T-helper 17 cell (primary cell): ENCODE measurements around the gene TIGD7. TPM values are rescaled to one million over a fixed set of nuclear protein-coding genes. Genes with fewer than 3 reads are reported as not detected.

Experiments
- ATAC-seq: fragments of 150-1000 bp; cut with Tn5 transposase; 2 replicates; pipeline ENCODE4 v1.10.0; 2021; ENCODE audit warnings: mild to moderate bottlenecking, moderate library complexity
- DNase-seq, 3 donors: peaks; one replicate each; pipeline versions ENCODE4 v3.0.0 to v3.0.0-alpha.2; 2020 to 2021
- H3K9me3 ChIP-seq: one replicate; pipeline ENCODE4 v1.7.0; 2013; ENCODE audit warnings: low read length, mild to moderate bottlenecking; ENCODE audit not compliant: control insufficient read depth, poor library complexity, severe bottlenecking
- H3K27ac Mint-ChIP-seq: one replicate; pipeline ENCODE4 v1.8.0; 2022; ENCODE audit warnings: mild to moderate bottlenecking, moderate library complexity, mixed read lengths
- H3K27me3 Mint-ChIP-seq: one replicate; pipeline ENCODE4 v1.8.0; 2022; ENCODE audit warnings: mixed read lengths
- H3K36me3 Mint-ChIP-seq: one replicate; pipeline ENCODE4 v1.8.0; 2022; ENCODE audit warnings: low read depth, mixed read lengths
- H3K4me1 Mint-ChIP-seq: one replicate; pipeline ENCODE4 v1.8.0; 2022; ENCODE audit warnings: mild to moderate bottlenecking, mixed read lengths
- H3K4me3 Mint-ChIP-seq: one replicate; pipeline ENCODE4 v1.8.0; 2022; ENCODE audit warnings: mild to moderate bottlenecking, moderate library complexity, mixed read lengths
- total RNA-seq, 4 donors: library from RNA in 2 of 4; stranded (reverse) in 2 of 4; gene quantifications; one replicate each; pipeline ENCODE4 v1.2.3 and lab custom pipeline; 2022 to 2026

TIGD7 gene
- total RNA-seq (1 to 10 TPM; 1.9 TPM), total RNA-seq (lab: John Stamatoyannopoulos, UW) (5.6 to 15.2 reads per million in 2 donors)

GRCh38 chr16:3305109-3306068 is at the start of gene TIGD7, which contains the start of gene ZNF75A:
TSS of gene TIGD7 (minus strand) at chr16:3305430. CDS start at chr16:3300614, 4,816 bp downstream.
TSS of gene ZNF75A (plus strand) at chr16:3305497. CDS start at chr16:3308429, 2,932 bp downstream.
- ATAC-seq = peak; percentile 93
- Mint-ChIP-seq H3K36me3 (peaks cover 12% of the 10 kb centered on the region), H3K4me3 (peak within 1 kb of the TSS; percentile 80), H3K27me3 (no peaks in the 10 kb centered on the region), H3K4me1 (no peaks in the 10 kb centered on the region), H3K27ac (peak within 1 kb of the TSS; percentile 27)
- peaks cover 16% of the 10 kb centered on the region for H3K9me3 ChIP-seq
- DNase-seq = peak; percentile 66 to 68 (median 67)

GRCh38 chr16:3349175-3349574 is 43.9 kb upstream of the TIGD7 start:
- ATAC-seq (no peak), DNase-seq (no peak)
- Mint-ChIP-seq H3K36me3 (no peaks in the 10 kb centered on the region), H3K4me1 (peaks cover 3% of the 10 kb centered on the region), H3K27me3 (no peaks in the 10 kb centered on the region), H3K4me3 (no peak overlapping the region), H3K27ac (no peak overlapping the region)
- no peaks in the 10 kb centered on the region for H3K9me3 ChIP-seq

- no peaks in the 10 kb centered on the region for H3K27me3 Mint-ChIP-seq
- no peak for ATAC-seq
- H3K4me1 Mint-ChIP-seq = peaks cover 2% of the 10 kb centered on the region
- no peaks in the 10 kb centered on the region for H3K9me3 ChIP-seq
- H3K27ac Mint-ChIP-seq = no peak overlapping the region
- H3K36me3 Mint-ChIP-seq = no peaks in the 10 kb centered on the region
- no peak for DNase-seq
- H3K4me3 Mint-ChIP-seq = no peak overlapping the region
These were observed 43.4 kb upstream of the TIGD7 start for GRCh38 chr16:3348547-3349167.

- peak overlapping the region; percentile 2 for H3K4me3 Mint-ChIP-seq
- no peak overlapping the region for H3K27ac Mint-ChIP-seq
- no peaks in the 10 kb centered on the region for H3K36me3 Mint-ChIP-seq
- no peak for DNase-seq
- no peaks in the 10 kb centered on the region for H3K9me3 ChIP-seq
- ATAC-seq = no peak
- H3K27me3 Mint-ChIP-seq = no peaks in the 10 kb centered on the region
- no peaks in the 10 kb centered on the region for H3K4me1 Mint-ChIP-seq
These were observed 42.4 kb upstream of the TIGD7 start for GRCh38 chr16:3347586-3347985.

GRCh38 chr16:3346041-3346440 is 40.8 kb upstream of the TIGD7 start:
- Mint-ChIP-seq H3K4me3 (no peak overlapping the region), H3K4me1 (no peaks in the 10 kb centered on the region), H3K27ac (no peak overlapping the region), H3K27me3 (no peaks in the 10 kb centered on the region), H3K36me3 (no peaks in the 10 kb centered on the region)
- no peaks in the 10 kb centered on the region for H3K9me3 ChIP-seq
- no peak for ATAC-seq
- DNase-seq = no peak

- no peak overlapping the region for H3K4me3 Mint-ChIP-seq
These were observed 23.4 kb upstream of the TIGD7 start for GRCh38 chr16:3328643-3329042.

GRCh38 chr16:3328104-3328503 is 22.9 kb upstream of the TIGD7 start:
- Mint-ChIP-seq H3K27ac (no peak overlapping the region), H3K4me3 (no peak overlapping the region), H3K36me3 (no peaks in the 10 kb centered on the region), H3K4me1 (no peaks in the 10 kb centered on the region), H3K27me3 (no peaks in the 10 kb centered on the region)
- peaks cover 4% of the 10 kb centered on the region for H3K9me3 ChIP-seq
- no peak for DNase-seq
- ATAC-seq = no peak

More at GRCh38 chr16:3328643-3329042, 23.4 kb upstream of the TIGD7 start:
- no peaks in the 10 kb centered on the region for H3K4me1 Mint-ChIP-seq
- H3K36me3 Mint-ChIP-seq = no peaks in the 10 kb centered on the region
- no peak for ATAC-seq
- H3K27me3 Mint-ChIP-seq = no peaks in the 10 kb centered on the region
- DNase-seq = no peak
- H3K27ac Mint-ChIP-seq = no peak overlapping the region
- peaks cover 4% of the 10 kb centered on the region for H3K9me3 ChIP-seq

GRCh38 chr16:3327514-3327913 is 22.3 kb upstream of the TIGD7 start:
- ATAC-seq = no peak
- Mint-ChIP-seq H3K27me3 (no peaks in the 10 kb centered on the region), H3K36me3 (no peaks in the 10 kb centered on the region), H3K4me1 (no peaks in the 10 kb centered on the region), H3K27ac (no peak overlapping the region), H3K4me3 (no peak overlapping the region)
- DNase-seq = no peak
- H3K9me3 ChIP-seq = peaks cover 4% of the 10 kb centered on the region

GRCh38 chr16:3321816-3322215 is 16.6 kb upstream of the TIGD7 start:
- ATAC-seq (no peak), DNase-seq (no peak)
- Mint-ChIP-seq H3K27me3 (no peaks in the 10 kb centered on the region), H3K4me1 (no peaks in the 10 kb centered on the region), H3K36me3 (peaks cover 5% of the 10 kb centered on the region), H3K27ac (no peak overlapping the region), H3K4me3 (no peak overlapping the region)
- H3K9me3 ChIP-seq = peaks cover 36% of the 10 kb centered on the region

GRCh38 chr16:3317315-3317999 is 12.2 kb upstream of the TIGD7 start:
- no peak overlapping the region for H3K27ac Mint-ChIP-seq
- no peaks in the 10 kb centered on the region for H3K4me1 Mint-ChIP-seq
- H3K36me3 Mint-ChIP-seq = peaks cover 15% of the 10 kb centered on the region
- H3K27me3 Mint-ChIP-seq = no peaks in the 10 kb centered on the region
- ATAC-seq (no peak), DNase-seq (no peak)
- H3K4me3 Mint-ChIP-seq = no peak overlapping the region
- peaks cover 54% of the 10 kb centered on the region for H3K9me3 ChIP-seq

GRCh38 chr16:3311496-3311895 is 6.3 kb upstream of the TIGD7 start:
- Mint-ChIP-seq H3K4me3 (no peak overlapping the region), H3K27me3 (no peaks in the 10 kb centered on the region), H3K4me1 (no peaks in the 10 kb centered on the region), H3K27ac (no peak overlapping the region), H3K36me3 (peaks cover 20% of the 10 kb centered on the region)
- H3K9me3 ChIP-seq = peaks cover 41% of the 10 kb centered on the region
- ATAC-seq (no peak), DNase-seq (no peak)

GRCh38 chr16:3306078-3306477 is 848 bp upstream of the TIGD7 start:
- Mint-ChIP-seq H3K27ac (peak overlapping the region; percentile 27), H3K4me1 (no peaks in the 10 kb centered on the region), H3K4me3 (peak overlapping the region; percentile 80), H3K36me3 (peaks cover 13% of the 10 kb centered on the region), H3K27me3 (no peaks in the 10 kb centered on the region)
- DNase-seq (no peak), ATAC-seq (no peak)
- H3K9me3 ChIP-seq = peaks cover 16% of the 10 kb centered on the region

- peaks cover 16% of the 10 kb centered on the region for H3K9me3 ChIP-seq
- Mint-ChIP-seq H3K4me3 (peak overlapping the region; percentile 80), H3K36me3 (peaks cover 11% of the 10 kb centered on the region), H3K4me1 (no peaks in the 10 kb centered on the region), H3K27ac (peak overlapping the region; percentile 1), H3K27me3 (no peaks in the 10 kb centered on the region)
- ATAC-seq (no peak), DNase-seq (no peak)
These were observed 860 bp downstream of the TIGD7 start for GRCh38 chr16:3304370-3304769.
